ENCODE results near the gene TMEM239. TPM values are rescaled to one million over a fixed set of nuclear protein-coding genes. Genes with fewer than 3 reads are reported as not detected.
"Not testable (repeated sequence)": the region's sequence is repeated elsewhere in the genome, so short reads cannot be mapped to it uniquely, and the experiment has no call there.

TMEM239 gene
- polyA plus RNA-seq, 1 donor, result not detected

DNA sequence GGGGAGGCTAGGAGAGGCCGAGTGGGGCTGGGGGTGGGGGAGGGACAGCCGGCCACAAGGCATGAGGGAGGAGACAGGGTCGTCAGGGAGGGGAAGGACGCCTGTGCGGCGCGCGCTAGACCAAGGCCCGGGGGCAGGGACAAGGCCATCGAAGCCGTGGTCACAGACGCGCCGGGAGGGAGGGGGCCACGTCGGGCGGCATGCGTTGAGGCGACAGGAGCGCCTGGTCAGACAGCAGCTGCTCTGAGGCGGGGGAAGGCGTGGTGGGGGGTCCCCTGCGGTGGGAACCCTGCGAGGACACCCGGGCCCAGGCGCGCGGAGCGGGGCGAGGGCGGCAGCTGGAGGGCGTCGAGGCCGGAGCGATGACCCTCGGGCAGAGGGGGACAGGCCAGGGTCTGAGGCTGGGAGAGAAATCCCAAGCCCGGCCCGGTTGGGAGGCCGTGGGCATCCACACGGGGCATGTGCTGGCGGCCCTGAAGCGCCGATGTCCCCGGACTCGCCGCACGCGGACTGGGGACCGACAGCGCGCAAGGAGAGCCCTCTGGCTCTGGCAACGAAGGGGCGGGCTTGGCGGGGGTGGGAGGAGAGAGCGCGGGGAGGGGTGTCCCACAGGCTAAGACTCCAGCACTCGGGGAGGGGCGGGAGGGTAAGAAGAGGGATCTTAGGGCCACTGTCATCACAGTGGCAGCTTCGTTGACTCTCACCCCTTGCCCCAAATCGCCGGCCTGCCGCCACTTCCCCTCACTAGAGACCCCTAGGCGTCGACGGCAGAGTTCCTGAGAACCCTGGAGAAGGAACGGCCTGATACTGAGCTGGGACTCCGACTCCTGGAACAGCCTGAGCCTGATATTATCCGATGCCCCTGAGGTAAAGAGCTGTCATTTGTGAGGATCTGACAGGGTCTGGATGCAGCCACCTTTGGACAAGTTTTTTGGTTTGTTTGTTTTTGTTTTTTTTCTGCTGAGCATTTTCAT is 5.0 kb downstream of the TMEM239 start:
- no peak for DNase-seq

GRCh38 chr20:2822073-2822472 is 5.9 kb downstream of the TMEM239 start:
- no peak for DNase-seq

- DNase-seq, result no peak
These were observed 9.6 kb downstream of the TMEM239 start for GRCh38 chr20:2825761-2826160.

GRCh38 chr20:2826655-2827054 is 10.5 kb downstream of the TMEM239 start:
- no peak for DNase-seq

DNA sequence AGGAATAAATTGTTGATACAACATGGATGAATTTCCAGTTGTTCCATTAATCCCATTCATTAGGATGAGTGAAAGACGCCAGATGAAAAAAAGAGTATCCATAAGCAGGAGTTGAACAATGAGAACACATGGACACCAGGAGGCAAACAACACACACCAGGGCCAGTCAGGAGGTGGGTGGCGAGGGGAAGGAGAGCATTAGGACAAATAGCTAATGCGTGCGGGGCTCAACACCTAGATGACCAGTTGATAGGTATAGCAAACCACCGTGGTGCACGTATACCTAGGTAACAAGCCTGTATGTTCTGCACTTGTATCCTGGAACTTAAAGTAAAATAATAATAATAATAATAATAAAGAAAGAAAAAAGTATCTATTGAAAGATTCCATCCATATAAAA is 13.2 kb downstream of the TMEM239 start:
- no peak for DNase-seq

DNA sequence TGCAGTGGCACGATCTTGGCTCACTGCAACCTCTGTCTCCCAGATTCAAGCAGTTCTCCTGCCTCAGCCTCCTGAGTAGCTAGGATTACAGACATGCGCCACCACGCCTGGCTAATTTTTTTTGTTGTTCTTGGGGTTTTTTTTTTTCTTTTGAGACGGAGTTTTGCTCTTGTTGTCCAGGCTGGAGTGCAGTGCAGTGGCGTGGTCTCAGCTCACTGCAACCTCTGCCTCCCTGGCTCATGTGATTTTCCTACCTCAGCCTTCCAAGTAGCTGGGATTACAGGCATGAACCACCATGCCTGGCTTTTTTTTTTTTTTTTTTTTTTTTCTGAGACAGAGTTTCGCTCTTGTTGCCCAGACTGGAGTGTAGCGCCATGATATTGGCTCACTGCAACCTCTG is 15.0 kb downstream of the TMEM239 start:
- not testable (repeated sequence) for DNase-seq

DNA sequence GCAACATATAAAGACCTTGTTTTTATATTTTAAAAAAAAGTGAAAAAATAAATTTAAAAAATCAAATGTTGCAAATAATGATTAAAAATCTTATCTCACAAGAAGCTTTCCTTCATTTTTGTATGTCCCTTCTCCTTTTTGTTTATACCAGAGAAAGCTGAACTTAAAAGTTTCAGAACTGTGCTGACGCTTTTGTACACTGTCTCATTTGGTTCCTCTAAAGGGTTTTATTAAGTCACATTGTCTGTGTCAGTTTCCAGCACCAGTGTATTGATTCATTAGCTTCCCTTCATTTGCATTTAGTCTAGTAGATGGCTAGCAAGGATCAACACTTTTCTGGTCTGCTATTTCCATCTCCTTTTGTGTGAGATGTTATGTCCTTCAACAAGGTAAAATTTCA is 17.6 kb downstream of the TMEM239 start:
- no peak for DNase-seq

- DNase-seq, result no peak
These were observed 18.4 kb downstream of the TMEM239 start for GRCh38 chr20:2834401-2835110.

DNA sequence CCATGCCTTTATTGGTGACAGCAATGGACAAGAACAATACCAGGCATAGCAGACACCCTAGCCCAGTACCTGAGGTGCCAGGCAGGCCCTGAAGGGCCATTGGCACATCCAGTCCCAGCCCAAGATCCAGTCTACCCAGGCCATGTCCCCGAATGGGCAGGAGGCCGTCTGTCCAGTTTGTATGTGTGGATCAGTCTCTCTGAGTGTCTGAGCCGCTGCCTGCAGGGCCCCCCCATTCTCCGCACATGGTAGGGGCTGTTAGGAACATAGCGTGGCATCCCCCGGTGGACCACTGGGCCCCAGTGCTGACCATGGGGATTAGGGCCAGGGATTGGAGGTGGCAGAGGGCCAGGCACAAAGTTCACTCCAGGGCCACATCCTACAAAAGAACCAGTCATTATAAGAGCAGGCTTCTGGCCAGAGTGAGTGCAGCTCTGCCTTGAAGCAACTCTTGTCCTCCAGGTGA is 19.2 kb downstream of the TMEM239 start:
- no peak for DNase-seq

DNA sequence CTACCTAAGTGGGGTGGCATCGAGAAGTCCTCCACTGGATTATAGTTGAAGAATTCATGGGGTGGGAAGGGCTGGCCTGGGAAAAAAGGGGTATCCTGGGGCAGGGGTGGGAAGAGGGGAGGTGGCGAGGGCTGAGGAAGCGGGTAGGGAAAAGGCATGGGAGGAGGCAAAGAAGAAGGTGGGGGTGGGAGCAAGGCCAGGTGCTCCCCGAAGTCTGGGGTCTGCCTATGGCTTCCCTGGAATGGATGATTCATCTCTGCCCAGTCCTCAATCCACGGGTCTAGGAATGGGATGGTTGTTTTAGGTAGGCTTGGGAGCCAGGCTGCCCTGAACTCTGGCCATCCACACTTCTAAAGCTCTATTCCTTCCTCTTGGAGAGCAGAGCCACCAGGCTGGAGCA is 19.9 kb downstream of the TMEM239 start:
- no peak for DNase-seq

- DNase-seq, result no peak
These were observed 21.2 kb downstream of the TMEM239 start for GRCh38 chr20:2837221-2837960.

- DNase-seq, result no peak
These were observed 22.1 kb downstream of the TMEM239 start for GRCh38 chr20:2838170-2838797.

- no peak for DNase-seq
These were observed 22.9 kb downstream of the TMEM239 start for GRCh38 chr20:2838847-2839671.

- no peak for DNase-seq
These were observed 23.6 kb downstream of the TMEM239 start for GRCh38 chr20:2839732-2840137.

- DNase-seq, result peak; percentile 91
These were observed 24.2 kb downstream of the TMEM239 start, which contains the start of the genes PCED1A and VPS16 for GRCh38 chr20:2840138-2840966. Gene PCED1A, minus strand, starts transcription at chr20:2840655. Its CDS starts 743 bp downstream, at chr20:2839912. Gene VPS16, plus strand, starts transcription at chr20:2840745. Its CDS starts 30 bp downstream, at chr20:2840775.

DNA sequence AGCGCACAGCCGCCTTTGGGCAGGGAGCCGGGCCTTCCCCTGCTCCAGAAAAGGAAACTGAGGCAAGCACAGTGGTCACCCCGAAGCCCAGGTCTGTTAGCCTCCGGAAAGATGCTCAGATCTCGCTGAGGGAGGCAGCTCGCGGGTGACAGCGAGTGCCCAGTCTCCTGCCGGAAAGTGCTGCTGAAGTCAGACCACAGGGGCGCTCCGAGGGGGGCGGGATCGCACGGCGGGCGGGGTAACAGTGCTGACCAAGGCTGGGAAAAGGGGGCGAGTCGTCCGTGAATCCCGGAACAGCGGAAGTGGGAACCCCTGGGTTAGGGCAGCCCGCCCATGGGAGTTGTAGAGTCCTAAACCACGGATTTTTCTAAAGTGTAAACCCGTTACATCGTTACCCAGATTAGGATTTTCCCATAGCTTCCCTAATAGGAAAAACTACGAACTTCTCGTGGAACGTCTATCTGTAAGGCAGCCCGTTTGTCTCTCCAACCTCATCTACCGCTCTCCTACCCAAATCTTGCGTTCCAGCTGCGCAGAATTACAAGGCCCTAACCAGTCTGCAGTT is 24.9 kb downstream of the TMEM239 start:
- DNase-seq, result peak; percentile 73

GRCh38 chr20:2845607-2846006 is 29.4 kb downstream of the TMEM239 start:
- DNase-seq, result no peak

DNA sequence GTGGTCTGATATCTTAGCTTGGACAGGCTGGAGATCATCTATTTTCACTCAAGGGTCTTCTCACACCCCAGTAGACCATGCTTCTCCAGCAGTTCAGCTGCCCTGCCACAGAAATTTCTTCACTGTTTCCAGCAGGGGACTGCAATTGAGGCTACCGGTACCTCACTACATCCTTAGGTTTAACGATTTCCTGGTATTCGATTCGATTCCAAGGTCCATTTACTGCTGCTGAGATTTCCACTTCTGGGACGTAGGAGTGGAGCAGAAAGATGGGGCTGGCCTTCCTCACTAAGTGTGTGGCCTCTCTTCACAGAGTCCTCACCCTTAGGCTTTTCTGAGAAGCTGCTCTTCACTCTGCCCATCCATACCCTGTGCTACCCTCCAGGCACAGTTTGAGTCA is 30.5 kb downstream of the TMEM239 start:
- DNase-seq, result no peak

DNA sequence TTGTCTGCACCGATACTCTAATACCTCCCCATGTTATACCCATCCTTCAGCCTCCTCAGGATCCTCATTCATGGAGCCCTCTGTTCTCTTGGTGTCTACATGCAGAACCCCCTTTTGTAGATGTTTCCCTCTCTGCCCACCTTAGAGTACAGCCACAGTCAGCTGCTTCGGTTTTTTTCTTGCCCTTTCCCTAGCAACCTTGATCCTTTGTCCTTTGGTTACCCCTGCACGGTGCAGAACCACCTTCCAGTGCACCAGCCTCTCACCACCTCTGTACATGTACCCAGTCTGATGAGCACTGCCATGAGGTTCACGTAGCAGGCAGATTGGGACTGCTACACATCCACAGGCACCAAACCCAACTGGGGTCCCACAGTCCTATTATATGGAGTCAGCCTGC is 31.6 kb downstream of the TMEM239 start:
- no peak for DNase-seq

- no peak for DNase-seq
These were observed 33.4 kb downstream of the TMEM239 start for GRCh38 chr20:2849529-2849928.
